Islet precursor cell (in vitro differentiated cells): ENCODE results near the gene KNL1.
"Not testable (repeated sequence)": the region's sequence is repeated elsewhere in the genome, so short reads cannot be mapped to it uniquely, and the experiment has no call there.

ENCODE experiments used
- DNase-seq: peaks from one replicate; pipeline ENCODE4 v3.0.0-alpha.2; 2018

Gene KNL1

GRCh38 chr15:40590667-40591050 is 3.4 kb upstream of the KNL1 start:
- no peak for DNase-seq

GRCh38 chr15:40591389-40591788 is 2.7 kb upstream of the KNL1 start:
- DNase-seq, result no peak

- DNase-seq, result no peak
These were observed 884 bp upstream of the KNL1 start for GRCh38 chr15:40593165-40593564.

DNA sequence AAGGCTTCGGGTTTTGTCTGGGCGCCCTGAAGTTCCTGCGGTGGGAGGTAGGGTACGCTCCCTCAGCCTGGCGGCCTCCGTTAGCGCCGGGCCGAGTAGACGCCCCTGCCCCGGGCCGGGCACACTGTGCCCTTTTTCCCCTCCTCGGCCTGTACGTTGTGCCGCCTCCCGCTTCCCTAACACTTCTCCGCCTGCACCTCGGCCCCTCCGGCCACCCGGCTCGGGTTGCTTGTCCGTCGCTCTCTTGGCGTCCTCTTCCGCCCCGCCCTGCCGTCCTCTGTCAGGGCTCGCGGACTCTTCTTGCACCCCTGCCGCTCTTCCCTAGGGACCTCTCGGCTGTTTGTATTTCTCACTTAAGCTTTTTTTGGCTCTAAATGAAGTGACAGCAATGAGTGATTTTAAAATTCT is 384 bp downstream of the KNL1 start:
- DNase-seq, result peak; percentile 84

DNA sequence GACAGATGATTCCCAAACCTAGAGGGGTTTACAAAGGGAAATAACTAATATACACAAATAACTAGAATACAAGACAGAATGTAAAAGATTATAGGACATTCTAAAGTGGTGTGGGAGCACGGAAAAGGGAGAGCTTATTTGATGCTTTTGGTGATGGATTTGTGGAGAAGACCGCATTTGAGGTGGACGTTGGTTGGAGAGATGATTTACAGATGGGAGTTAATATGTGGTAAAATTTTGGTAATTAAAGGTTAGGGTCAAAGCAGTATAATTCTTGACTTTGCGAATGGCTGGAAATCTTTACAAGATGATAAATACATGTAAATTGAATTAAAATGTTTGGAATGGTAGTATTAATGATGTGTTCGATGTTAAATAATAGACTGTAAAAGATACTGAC is 1.2 kb downstream of the KNL1 start:
- no peak for DNase-seq

GRCh38 chr15:40595773-40596172 is 1.7 kb downstream of the KNL1 start:
- no peak for DNase-seq

DNA sequence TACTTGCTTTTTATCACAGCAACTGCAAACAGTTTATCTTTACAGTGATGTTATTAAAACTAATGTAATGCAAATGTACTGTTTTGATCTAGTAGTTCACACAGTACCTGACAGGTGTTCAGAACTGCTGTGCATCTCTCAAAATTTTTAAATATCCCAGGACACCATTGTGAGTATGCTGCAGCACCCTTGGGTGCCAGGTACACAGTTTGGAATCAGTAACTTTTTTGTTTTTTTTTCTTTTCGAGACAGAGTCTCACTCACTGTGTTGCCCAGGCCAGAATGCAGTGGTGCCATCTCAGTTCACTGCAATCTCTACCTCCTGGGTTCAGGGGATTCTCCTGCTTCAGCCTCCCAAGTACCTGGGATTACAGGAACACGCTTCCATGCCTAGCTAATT is 3.0 kb downstream of the KNL1 start:
- no peak for DNase-seq

GRCh38 chr15:40598126-40598525 is 4.1 kb downstream of the KNL1 start:
- no peak for DNase-seq

DNA sequence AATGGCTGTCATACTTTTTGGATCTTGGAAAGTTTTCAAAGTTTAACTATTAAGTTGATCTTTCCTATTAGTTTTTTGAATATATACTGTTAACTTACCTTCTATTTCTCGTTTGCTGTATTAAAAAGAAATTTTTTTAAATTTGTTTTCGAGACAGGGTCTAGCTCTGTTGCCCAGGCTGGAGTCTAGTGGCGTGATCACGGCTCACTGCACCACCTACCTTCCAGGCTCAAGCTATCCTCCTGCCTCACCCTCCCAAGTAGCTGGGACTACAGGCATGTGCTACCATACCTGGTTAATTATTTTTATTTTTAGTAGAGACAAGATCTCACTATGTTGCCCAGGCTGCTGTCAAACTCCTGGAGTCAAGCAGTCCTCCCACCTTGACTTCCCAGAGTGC is 4.6 kb downstream of the KNL1 start:
- no peak for DNase-seq

DNA sequence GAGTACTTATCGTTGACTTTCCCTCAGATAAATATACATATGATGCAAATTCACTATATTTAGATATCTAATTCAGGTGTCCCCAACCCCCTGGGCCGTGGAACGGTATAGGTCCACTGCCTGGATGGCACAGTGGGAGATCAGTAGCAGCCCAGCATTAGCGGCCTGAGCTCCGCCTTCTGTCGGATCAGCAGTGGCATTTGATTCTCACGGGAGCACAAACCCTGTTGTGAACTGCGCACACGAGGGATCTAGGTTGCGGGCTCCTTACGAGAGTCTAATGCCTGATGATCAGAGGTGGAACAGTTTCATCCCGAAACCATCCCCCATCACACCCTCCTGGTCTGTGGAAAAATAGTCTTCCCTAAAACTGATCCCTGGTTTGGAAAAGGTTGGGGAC is 6.9 kb downstream of the KNL1 start:
- no peak for DNase-seq

GRCh38 chr15:40603935-40604334 is 9.9 kb downstream of the KNL1 start:
- no peak for DNase-seq

DNA sequence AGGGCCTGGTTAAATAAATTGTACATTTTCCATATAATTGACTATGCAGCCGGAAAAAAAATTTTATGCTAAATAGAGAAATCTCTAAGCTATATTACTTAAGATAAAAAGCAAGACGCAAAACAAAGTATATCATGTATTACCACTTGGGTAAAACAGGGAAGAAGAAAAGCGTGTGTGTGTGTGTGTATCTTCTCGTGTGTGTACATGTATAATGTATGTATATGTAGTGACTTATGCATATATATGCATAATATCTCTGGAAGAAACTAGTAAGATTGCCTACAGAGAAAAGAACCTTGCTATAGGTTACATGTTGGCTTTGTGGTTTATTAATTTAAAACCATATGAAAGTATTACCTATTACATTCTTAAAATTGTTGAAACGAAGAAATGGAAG is 19.0 kb downstream of the KNL1 start:
- no peak for DNase-seq

DNA sequence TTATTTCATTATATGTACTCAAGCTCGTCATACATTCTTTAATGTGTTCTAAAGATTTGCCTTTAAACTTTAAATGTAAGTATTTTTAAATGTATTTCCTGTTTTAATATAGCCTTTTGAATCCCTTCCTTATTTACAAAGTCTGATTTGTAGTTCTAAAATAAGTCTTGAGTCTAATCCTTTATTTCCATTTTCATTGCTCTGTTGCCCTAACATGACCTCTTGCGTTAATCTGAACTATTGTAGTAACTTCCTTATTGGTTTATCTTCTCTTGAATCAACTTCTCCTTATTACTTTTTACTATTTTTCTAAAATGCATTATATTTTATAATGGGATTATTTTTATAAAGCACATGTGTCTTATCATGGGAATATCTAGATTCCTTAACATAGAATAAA is 24.0 kb downstream of the KNL1 start:
- no peak for DNase-seq

DNA sequence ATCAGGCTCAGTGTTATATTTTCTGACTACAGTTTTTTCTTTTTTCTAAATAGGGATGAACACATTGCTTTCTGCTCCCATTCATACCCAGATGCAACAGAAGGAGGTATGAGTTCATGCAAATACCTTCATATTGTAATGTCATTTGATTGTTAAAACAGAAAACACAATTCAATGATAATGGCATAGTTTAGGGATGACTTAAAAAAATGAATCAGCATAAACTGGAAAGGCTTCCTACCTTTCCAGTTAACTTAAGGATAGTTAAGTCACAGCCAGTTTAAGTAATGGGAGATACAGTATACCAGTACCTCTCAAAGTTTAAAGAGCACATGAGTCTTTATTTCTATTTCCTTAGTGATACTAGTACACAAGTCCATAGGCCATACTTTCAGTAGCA is 24.9 kb downstream of the KNL1 start:
- DNase-seq, result no peak

DNA sequence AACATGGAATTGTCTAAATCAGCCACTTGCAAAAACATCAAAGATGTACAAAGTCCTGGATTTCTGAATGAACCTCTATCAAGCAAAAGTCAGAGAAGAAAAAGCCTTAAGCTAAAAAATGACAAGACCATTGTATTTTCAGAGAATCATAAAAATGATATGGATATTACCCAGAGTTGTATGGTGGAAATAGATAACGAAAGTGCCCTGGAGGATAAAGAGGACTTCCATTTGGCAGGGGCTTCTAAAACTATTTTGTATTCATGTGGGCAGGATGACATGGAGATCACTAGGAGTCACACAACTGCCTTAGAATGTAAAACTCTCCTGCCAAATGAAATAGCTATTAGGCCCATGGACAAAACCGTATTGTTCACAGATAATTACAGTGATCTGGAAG is 29.3 kb downstream of the KNL1 start:
- no peak for DNase-seq

GRCh38 chr15:40630313-40630712 is 36.3 kb downstream of the KNL1 start:
- no peak for DNase-seq

GRCh38 chr15:40633178-40633577 is 39.1 kb downstream of the KNL1 start:
- DNase-seq, result no peak

GRCh38 chr15:40637221-40637745 is 43.2 kb downstream of the KNL1 start:
- DNase-seq, result no peak

DNA sequence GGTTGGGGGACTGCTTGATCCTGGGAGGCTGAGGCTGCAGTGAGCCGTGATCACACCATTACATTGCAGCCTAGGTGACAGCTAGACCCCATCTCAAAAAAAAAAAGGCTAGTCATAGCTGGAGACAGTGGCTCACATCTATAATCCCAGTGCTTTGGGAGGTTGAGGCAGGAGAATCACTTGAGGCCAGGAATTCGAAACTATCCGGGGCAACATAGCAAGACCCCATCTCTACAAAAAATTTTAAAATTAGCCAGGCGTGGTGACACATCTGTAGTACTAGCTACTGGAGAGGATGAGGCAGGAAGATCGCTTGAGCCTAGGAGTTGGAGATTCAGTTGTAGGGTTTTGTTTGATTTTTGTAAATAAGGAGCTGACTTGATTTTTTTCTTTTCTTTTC is 45.6 kb downstream of the KNL1 start:
- DNase-seq, result no peak

GRCh38 chr15:40647523-40647922 is 53.5 kb downstream of the KNL1 start:
- DNase-seq, result no peak

- no peak for DNase-seq
These were observed 56.4 kb downstream of the KNL1 start for GRCh38 chr15:40650479-40650878.

- no peak for DNase-seq
These were observed 66.6 kb downstream of the KNL1 start for GRCh38 chr15:40660686-40661085.

DNA sequence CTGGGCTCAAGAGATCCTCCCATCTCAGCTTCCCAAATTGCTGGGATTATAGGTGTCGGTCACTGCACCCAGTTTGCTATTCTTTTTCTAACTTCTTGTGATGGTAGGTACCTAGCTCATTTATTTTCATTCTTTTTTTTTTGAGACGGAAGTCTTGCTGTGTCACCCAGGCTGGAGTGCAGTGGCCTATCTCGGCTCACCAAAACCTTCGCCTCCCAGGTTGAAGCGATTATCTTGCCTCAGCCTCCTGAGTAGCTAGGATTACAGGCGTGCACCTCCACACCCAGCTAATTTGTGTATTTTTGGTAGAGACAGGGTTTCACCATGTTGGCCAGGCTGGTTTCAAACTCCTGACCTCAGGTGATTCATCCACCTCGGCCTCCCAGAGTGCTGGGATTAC is 70.9 kb downstream of the KNL1 start:
- DNase-seq, result no peak

DNA sequence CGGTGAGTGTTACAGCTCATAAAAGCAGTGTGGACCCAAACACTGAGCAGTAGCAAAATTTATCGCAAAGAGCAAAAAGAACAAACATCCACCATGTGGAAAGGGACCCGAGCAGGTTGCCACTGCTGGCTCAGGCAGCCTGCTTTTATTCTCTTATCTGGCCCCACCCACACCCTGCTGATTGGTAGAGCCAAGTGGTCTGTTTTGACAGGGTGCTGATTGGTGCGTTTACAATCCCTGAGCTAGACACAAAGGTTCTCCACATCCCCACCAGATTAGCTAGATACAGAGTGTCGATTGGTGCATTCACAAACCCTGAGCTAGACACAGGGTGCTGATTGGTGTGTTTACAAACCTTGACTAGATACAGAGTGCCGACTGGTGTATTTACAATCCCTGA is 82.2 kb downstream of the KNL1 start:
- not testable (repeated sequence) for DNase-seq

DNA sequence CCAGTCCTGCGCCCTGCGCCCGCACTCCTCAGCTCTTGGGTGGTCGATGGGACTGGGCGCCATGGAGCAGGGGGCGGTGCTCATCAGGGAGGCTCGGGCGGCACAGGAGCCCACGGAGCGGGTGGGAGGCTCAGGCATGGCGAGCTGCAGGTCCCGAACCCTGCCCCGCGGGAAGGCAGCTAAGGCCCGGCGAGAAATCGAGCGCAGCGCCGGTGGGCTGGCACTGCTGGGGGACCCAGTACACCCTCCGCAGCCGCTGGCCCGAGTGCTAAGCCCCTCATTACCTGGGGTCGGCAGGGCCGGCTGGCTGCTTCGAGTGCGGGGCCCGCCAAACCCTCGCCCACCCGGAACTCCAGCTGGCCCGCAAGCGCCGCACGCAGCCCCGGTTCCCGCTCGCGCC is 82.9 kb downstream of the KNL1 start:
- not testable (repeated sequence) for DNase-seq

- no peak for DNase-seq
These were observed 86.1 kb downstream of the KNL1 start for GRCh38 chr15:40680151-40680550.
